ENCODE data around the gene DDX1. TPM values are rescaled to one million over a fixed set of nuclear protein-coding genes. Genes with fewer than 3 reads are reported as not detected.
"Not testable (repeated sequence)": the region's sequence is repeated elsewhere in the genome, so short reads cannot be mapped to it uniquely, and the experiment has no call there.

The DDX1 gene
- polyA plus RNA-seq, 2 donors, result 40.8 to 70.0 TPM

- H3K4me3 ChIP-seq (ENCODE audit: low read depth in 1 of 2, low read length in 2 of 2), result no peak overlapping the region
- H3K27ac ChIP-seq (ENCODE audit: low read depth in 2 of 2, low read length in 1 of 2), result no peak overlapping the region
- H3K27me3 ChIP-seq (ENCODE audit: control insufficient read depth in 1 of 2, insufficient read depth in 2 of 2, low read length in 2 of 2), result no peaks in the 10 kb centered on the region
- no peaks in the 10 kb centered on the region for H3K4me1 ChIP-seq (ENCODE audit: control insufficient read depth in 2 of 2, insufficient read depth in 2 of 2, low read length in 1 of 2)
- H3K36me3 ChIP-seq (ENCODE audit: control insufficient read depth in 2 of 2, insufficient read depth in 2 of 2, low read length in 1 of 2), result peaks cover 11 to 15% of the 10 kb centered on the region in 2 donors
- no peaks in the 10 kb centered on the region for H3K9me3 ChIP-seq (ENCODE audit: control insufficient read depth in 2 of 2, insufficient read depth in 1 of 2, low read depth in 1 of 2, low read length in 1 of 2)
- 77% methylated on average over 5 of the region's 5 CpGs for WGBS, 2 donors
Measured at GRCh38 chr2:15619510-15619909, 27.8 kb downstream of the DDX1 start.

- Histone ChIP-seq H3K4me1 (ENCODE audit: control insufficient read depth in 2 of 2, insufficient read depth in 2 of 2, low read length in 1 of 2) (no peaks in the 10 kb centered on the region), H3K4me3 (ENCODE audit: low read depth in 1 of 2, low read length in 2 of 2) (no peak overlapping the region), H3K9me3 (ENCODE audit: control insufficient read depth in 2 of 2, insufficient read depth in 1 of 2, low read depth in 1 of 2, low read length in 1 of 2) (no peaks in the 10 kb centered on the region), H3K36me3 (ENCODE audit: control insufficient read depth in 2 of 2, insufficient read depth in 2 of 2, low read length in 1 of 2) (peaks cover 11 to 15% of the 10 kb centered on the region in 2 donors), H3K27me3 (ENCODE audit: control insufficient read depth in 1 of 2, insufficient read depth in 2 of 2, low read length in 2 of 2) (no peaks in the 10 kb centered on the region), H3K27ac (ENCODE audit: low read depth in 2 of 2, low read length in 1 of 2) (no peak overlapping the region)
- 91 to 93% methylated on average over 4 of the region's 4 CpGs for WGBS, 2 donors
Measured at GRCh38 chr2:15619938-15620337, 28.3 kb downstream of the DDX1 start.

- 96 to 100% methylated on average over 2 of the region's 2 CpGs for WGBS, 2 donors
- Histone ChIP-seq H3K36me3 (ENCODE audit: control insufficient read depth in 2 of 2, insufficient read depth in 2 of 2, low read length in 1 of 2) (peaks cover 11 to 15% of the 10 kb centered on the region in 2 donors), H3K4me1 (ENCODE audit: control insufficient read depth in 2 of 2, insufficient read depth in 2 of 2, low read length in 1 of 2) (no peaks in the 10 kb centered on the region), H3K4me3 (ENCODE audit: low read depth in 1 of 2, low read length in 2 of 2) (no peak overlapping the region), H3K27me3 (ENCODE audit: control insufficient read depth in 1 of 2, insufficient read depth in 2 of 2, low read length in 2 of 2) (no peaks in the 10 kb centered on the region), H3K9me3 (ENCODE audit: control insufficient read depth in 2 of 2, insufficient read depth in 1 of 2, low read depth in 1 of 2, low read length in 1 of 2) (no peaks in the 10 kb centered on the region), H3K27ac (ENCODE audit: low read depth in 2 of 2, low read length in 1 of 2) (no peak overlapping the region)
Measured at GRCh38 chr2:15620340-15620739, 28.7 kb downstream of the DDX1 start.

GRCh38 chr2:15620857-15621471 lies 29.3 kb downstream of the DDX1 start:
- Histone ChIP-seq H3K9me3 (ENCODE audit: control insufficient read depth in 2 of 2, insufficient read depth in 1 of 2, low read depth in 1 of 2, low read length in 1 of 2) (no peaks in the 10 kb centered on the region), H3K36me3 (ENCODE audit: control insufficient read depth in 2 of 2, insufficient read depth in 2 of 2, low read length in 1 of 2) (peaks cover 11 to 15% of the 10 kb centered on the region in 2 donors), H3K27ac (ENCODE audit: low read depth in 2 of 2, low read length in 1 of 2) (no peak overlapping the region), H3K4me1 (ENCODE audit: control insufficient read depth in 2 of 2, insufficient read depth in 2 of 2, low read length in 1 of 2) (no peaks in the 10 kb centered on the region), H3K4me3 (ENCODE audit: low read depth in 1 of 2, low read length in 2 of 2) (no peak overlapping the region), H3K27me3 (ENCODE audit: control insufficient read depth in 1 of 2, insufficient read depth in 2 of 2, low read length in 2 of 2) (no peaks in the 10 kb centered on the region)
- 98 to 99% methylated on average over 4 of the region's 4 CpGs for WGBS, 2 donors

GRCh38 chr2:15621472-15621870 lies 29.8 kb downstream of the DDX1 start:
- H3K9me3 ChIP-seq (ENCODE audit: control insufficient read depth in 2 of 2, insufficient read depth in 1 of 2, low read depth in 1 of 2, low read length in 1 of 2); H3K27ac ChIP-seq (ENCODE audit: low read depth in 2 of 2, low read length in 1 of 2); H3K27me3 ChIP-seq (ENCODE audit: control insufficient read depth in 1 of 2, insufficient read depth in 2 of 2, low read length in 2 of 2); H3K4me3 ChIP-seq (ENCODE audit: low read depth in 1 of 2, low read length in 2 of 2); H3K4me1 ChIP-seq (ENCODE audit: control insufficient read depth in 2 of 2, insufficient read depth in 2 of 2, low read length in 1 of 2): not testable (repeated sequence)
- H3K36me3 ChIP-seq (ENCODE audit: control insufficient read depth in 2 of 2, insufficient read depth in 2 of 2, low read length in 1 of 2), result peaks cover 11 to 15% of the 10 kb centered on the region in 2 donors
- 90 to 94% methylated on average over 5 of the region's 5 CpGs for WGBS, 2 donors

GRCh38 chr2:15622214-15622613 lies 30.5 kb downstream of the DDX1 start:
- 95 to 98% methylated on average over 2 of the region's 2 CpGs for WGBS, 2 donors
- no peaks in the 10 kb centered on the region for H3K27me3 ChIP-seq (ENCODE audit: control insufficient read depth in 1 of 2, insufficient read depth in 2 of 2, low read length in 2 of 2)
- H3K4me1 ChIP-seq (ENCODE audit: control insufficient read depth in 2 of 2, insufficient read depth in 2 of 2, low read length in 1 of 2), result no peaks in the 10 kb centered on the region
- H3K4me3 ChIP-seq (ENCODE audit: low read depth in 1 of 2, low read length in 2 of 2), result no peak overlapping the region
- peaks cover 11 to 15% of the 10 kb centered on the region in 2 donors for H3K36me3 ChIP-seq (ENCODE audit: control insufficient read depth in 2 of 2, insufficient read depth in 2 of 2, low read length in 1 of 2)
- H3K9me3 ChIP-seq (ENCODE audit: control insufficient read depth in 2 of 2, insufficient read depth in 1 of 2, low read depth in 1 of 2, low read length in 1 of 2), result no peaks in the 10 kb centered on the region
- H3K27ac ChIP-seq (ENCODE audit: low read depth in 2 of 2, low read length in 1 of 2), result no peak overlapping the region

GRCh38 chr2:15622614-15623480 lies 31.2 kb downstream of the DDX1 start:
- H3K4me3 ChIP-seq (ENCODE audit: low read depth in 1 of 2, low read length in 2 of 2), result no peak overlapping the region
- WGBS, 2 donors, result 96 to 98% methylated on average over 3 of the region's 3 CpGs

GRCh38 chr2:15623481-15623796 lies 31.8 kb downstream of the DDX1 start:
- Histone ChIP-seq H3K4me1 (ENCODE audit: control insufficient read depth in 2 of 2, insufficient read depth in 2 of 2, low read length in 1 of 2) (no peaks in the 10 kb centered on the region), H3K27ac (ENCODE audit: low read depth in 2 of 2, low read length in 1 of 2) (no peak overlapping the region), H3K9me3 (ENCODE audit: control insufficient read depth in 2 of 2, insufficient read depth in 1 of 2, low read depth in 1 of 2, low read length in 1 of 2) (no peaks in the 10 kb centered on the region), H3K27me3 (ENCODE audit: control insufficient read depth in 1 of 2, insufficient read depth in 2 of 2, low read length in 2 of 2) (no peaks in the 10 kb centered on the region), H3K4me3 (ENCODE audit: low read depth in 1 of 2, low read length in 2 of 2) (no peak overlapping the region), H3K36me3 (ENCODE audit: control insufficient read depth in 2 of 2, insufficient read depth in 2 of 2, low read length in 1 of 2) (peaks cover 9 to 12% of the 10 kb centered on the region in 2 donors)
- 96 to 97% methylated on average over 2 of the region's 2 CpGs for WGBS, 2 donors

More at GRCh38 chr2:15622614-15623480, 31.2 kb downstream of the DDX1 start:
- Histone ChIP-seq H3K9me3 (ENCODE audit: control insufficient read depth in 2 of 2, insufficient read depth in 1 of 2, low read depth in 1 of 2, low read length in 1 of 2) (no peaks in the 10 kb centered on the region), H3K4me1 (ENCODE audit: control insufficient read depth in 2 of 2, insufficient read depth in 2 of 2, low read length in 1 of 2) (no peaks in the 10 kb centered on the region), H3K36me3 (ENCODE audit: control insufficient read depth in 2 of 2, insufficient read depth in 2 of 2, low read length in 1 of 2) (peaks cover 11 to 15% of the 10 kb centered on the region in 2 donors), H3K27me3 (ENCODE audit: control insufficient read depth in 1 of 2, insufficient read depth in 2 of 2, low read length in 2 of 2) (no peaks in the 10 kb centered on the region), H3K27ac (ENCODE audit: low read depth in 2 of 2, low read length in 1 of 2) (no peak overlapping the region)

- no peak overlapping the region for H3K4me3 ChIP-seq (ENCODE audit: low read depth in 1 of 2, low read length in 2 of 2)
- peaks cover 4 to 6% of the 10 kb centered on the region in 2 donors for H3K36me3 ChIP-seq (ENCODE audit: control insufficient read depth in 2 of 2, insufficient read depth in 2 of 2, low read length in 1 of 2)
- H3K27ac ChIP-seq (ENCODE audit: low read depth in 2 of 2, low read length in 1 of 2), result no peak overlapping the region
- WGBS, 2 donors, result 70 to 83% methylated on average over 4 of the region's 4 CpGs
- H3K27me3 ChIP-seq (ENCODE audit: control insufficient read depth in 1 of 2, insufficient read depth in 2 of 2, low read length in 2 of 2), result no peaks in the 10 kb centered on the region
- no peaks in the 10 kb centered on the region for H3K4me1 ChIP-seq (ENCODE audit: control insufficient read depth in 2 of 2, insufficient read depth in 2 of 2, low read length in 1 of 2)
- no peaks in the 10 kb centered on the region for H3K9me3 ChIP-seq (ENCODE audit: control insufficient read depth in 2 of 2, insufficient read depth in 1 of 2, low read depth in 1 of 2, low read length in 1 of 2)
Measured at GRCh38 chr2:15623898-15624541, 32.4 kb downstream of the DDX1 start.
